ENCODE measurements around the gene TMC2.

- no peak for TF ChIP-seq POLR2A (IDR thresholded peaks at IDR 0.05)
- TF ChIP-seq, protein P1, sequence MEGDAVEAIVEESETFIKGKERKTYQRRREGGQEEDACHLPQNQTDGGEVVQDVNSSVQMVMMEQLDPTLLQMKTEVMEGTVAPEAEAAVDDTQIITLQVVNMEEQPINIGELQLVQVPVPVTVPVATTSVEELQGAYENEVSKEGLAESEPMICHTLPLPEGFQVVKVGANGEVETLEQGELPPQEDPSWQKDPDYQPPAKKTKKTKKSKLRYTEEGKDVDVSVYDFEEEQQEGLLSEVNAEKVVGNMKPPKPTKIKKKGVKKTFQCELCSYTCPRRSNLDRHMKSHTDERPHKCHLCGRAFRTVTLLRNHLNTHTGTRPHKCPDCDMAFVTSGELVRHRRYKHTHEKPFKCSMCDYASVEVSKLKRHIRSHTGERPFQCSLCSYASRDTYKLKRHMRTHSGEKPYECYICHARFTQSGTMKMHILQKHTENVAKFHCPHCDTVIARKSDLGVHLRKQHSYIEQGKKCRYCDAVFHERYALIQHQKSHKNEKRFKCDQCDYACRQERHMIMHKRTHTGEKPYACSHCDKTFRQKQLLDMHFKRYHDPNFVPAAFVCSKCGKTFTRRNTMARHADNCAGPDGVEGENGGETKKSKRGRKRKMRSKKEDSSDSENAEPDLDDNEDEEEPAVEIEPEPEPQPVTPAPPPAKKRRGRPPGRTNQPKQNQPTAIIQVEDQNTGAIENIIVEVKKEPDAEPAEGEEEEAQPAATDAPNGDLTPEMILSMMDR (IDR thresholded peaks at IDR 0.05) = no peak
Measured at GRCh38 chr20:2619961-2620595, 83.7 kb downstream of the TMC2 start.

Data from Peyer's patch (tissue), 4 donors.